PC-3 (cell line): ENCODE results near the gene DCLK1. TPM values are rescaled to one million over a fixed set of nuclear protein-coding genes. Genes with fewer than 3 reads are reported as not detected.

Experiments used
- ATAC-seq: fragments of 200-7000 bp; cut with Tn5 transposase; 2 replicates; pipeline ENCODE4 v1.9.1; 2020; ENCODE audit warnings: mild to moderate bottlenecking, moderate library complexity
- BruUV-seq: library from RNA; stranded (reverse); fragments of 400-500 nt; replicated peaks from 2 replicates; lab custom pipeline; 2021; lab: Mats Ljungman, UMichigan
- CTCF ChIA-PET: fragments of 300-600 bp; sonication (Branson Sonifier 250); formaldehyde crosslinking; loops from one replicate; lab custom pipeline; 2022; ENCODE audit warnings: antibody characterized with exemption; lab: Charles Lee
- POLR2A ChIA-PET: fragments of 300-600 bp; sonication (Branson Sonifier 250); formaldehyde crosslinking; loops from one replicate; lab custom pipeline; 2022; ENCODE audit warnings: antibody characterized with exemption; ENCODE audit not compliant: unreplicated experiment; lab: Charles Lee
- DNase-seq: peaks from one replicate; pipeline ENCODE4 v3.0.0-alpha.2; 2015
- H2AFZ ChIP-seq: fragments of 300-600 bp; sonication (generic); 2 replicates; pipeline ENCODE4 v1.6.0; 2016; ENCODE audit warnings: antibody characterized with exemption, low read length
- H3F3A ChIP-seq: fragments of 300-600 bp; sonication (generic); one replicate; pipeline ENCODE4 v1.6.0; 2017; ENCODE audit warnings: antibody characterized with exemption, low read length, control low read depth, mild to moderate bottlenecking; ENCODE audit not compliant: unreplicated experiment
- H3K27ac ChIP-seq: fragments of 300-600 bp; sonication (generic); 2 replicates; pipeline ENCODE4 v1.5.1; 2016; ENCODE audit warnings: mild to moderate bottlenecking, low read length
- H3K27me3 ChIP-seq: fragments of 300-600 bp; sonication (generic); 2 replicates; pipeline ENCODE4 v1.6.1; 2016; ENCODE audit warnings: low read length, mixed read lengths
- H3K36me3 ChIP-seq: fragments of 300-600 bp; sonication (generic); 2 replicates; pipeline ENCODE4 v1.6.1; 2016; ENCODE audit warnings: low read depth, mixed run types, low read length, mixed read lengths
- H3K4me1 ChIP-seq: fragments of 300-600 bp; sonication (generic); 2 replicates; pipeline ENCODE4 v1.5.1; 2016; ENCODE audit warnings: low read length; ENCODE audit not compliant: insufficient read depth
- H3K4me2 ChIP-seq: fragments of 300-600 bp; sonication (generic); 2 replicates; pipeline ENCODE4 v1.6.0; 2016; ENCODE audit warnings: low read length
- H3K4me3 ChIP-seq: fragments of 300-600 bp; sonication (generic); 2 replicates; pipeline ENCODE4 v1.5.1; 2016; ENCODE audit warnings: mild to moderate bottlenecking, low read length, mixed read lengths
- H3K79me2 ChIP-seq: fragments of 300-600 bp; sonication (generic); 2 replicates; pipeline ENCODE4 v1.6.1; 2017; ENCODE audit warnings: low read length, mixed read lengths
- H3K9ac ChIP-seq: fragments of 300-600 bp; sonication (generic); 2 replicates; pipeline ENCODE4 v1.6.0; 2016; ENCODE audit warnings: mild to moderate bottlenecking, low read length
- H3K9me2 ChIP-seq: fragments of 300-600 bp; sonication (generic); replicated peaks from 2 replicates; pipeline ENCODE4 v1.6.1; 2016; ENCODE audit warnings: mixed run types, low read length, mixed read lengths
- H3K9me3 ChIP-seq: fragments of 300-600 bp; sonication (generic); 2 replicates; pipeline ENCODE4 v1.6.1; 2016; ENCODE audit warnings: low read length, mixed read lengths
- H4K20me1 ChIP-seq: fragments of 300-600 bp; sonication (generic); 2 replicates; pipeline ENCODE4 v1.6.1; 2016; ENCODE audit warnings: low read length, mixed read lengths
- EZH2 ChIP-seq: fragments of 300-600 bp; sonication (generic); IDR thresholded peaks from one replicate; pipeline ENCODE4 v1.6.1; 2017; ENCODE audit warnings: antibody characterized with exemption, mild to moderate bottlenecking, low read length; ENCODE audit not compliant: unreplicated experiment
- EZH2phosphoT487 ChIP-seq: fragments of 300-600 bp; sonication (generic); IDR thresholded peaks from 2 replicates; pipeline ENCODE4 v1.6.1; 2018; ENCODE audit warnings: mild to moderate bottlenecking, antibody characterized with exemption, low read length, borderline replicate concordance
- intact Hi-C: fragments of 100-400 bp; cut with micrococcal nuclease; formaldehyde crosslinking; loops from 2 replicates; pipeline ENCODE4 v1.9.0; 2023
- total RNA-seq: library from RNA; depleted of rRNA; stranded (reverse); fragments of >200 nt; gene quantifications from 2 replicates; pipeline ENCODE4 v1.2.3, GENCODE V29; 2014
- TF ChIP-seq, protein P1 (sequence below): fragments of 300-600 bp; sonication (generic); conservative IDR thresholded peaks from 2 replicates; pipeline ENCODE4 v1.5.1; 2017; ENCODE audit warnings: antibody characterized with exemption, low read depth, mild to moderate bottlenecking, low read length

Gene DCLK1
- total RNA-seq, 1 experiment from 2014 or later = not detected

GRCh38 chr13:36108954-36109353 lies 22.2 kb downstream of the DCLK1 start:
- no peaks in the 10 kb centered on the region for H4K20me1 ChIP-seq
- no peak overlapping the region for H3K9ac ChIP-seq
- TF ChIP-seq EZH2 = no peak
- no peak for TF ChIP-seq EZH2phosphoT487
- TF ChIP-seq, protein P1, sequence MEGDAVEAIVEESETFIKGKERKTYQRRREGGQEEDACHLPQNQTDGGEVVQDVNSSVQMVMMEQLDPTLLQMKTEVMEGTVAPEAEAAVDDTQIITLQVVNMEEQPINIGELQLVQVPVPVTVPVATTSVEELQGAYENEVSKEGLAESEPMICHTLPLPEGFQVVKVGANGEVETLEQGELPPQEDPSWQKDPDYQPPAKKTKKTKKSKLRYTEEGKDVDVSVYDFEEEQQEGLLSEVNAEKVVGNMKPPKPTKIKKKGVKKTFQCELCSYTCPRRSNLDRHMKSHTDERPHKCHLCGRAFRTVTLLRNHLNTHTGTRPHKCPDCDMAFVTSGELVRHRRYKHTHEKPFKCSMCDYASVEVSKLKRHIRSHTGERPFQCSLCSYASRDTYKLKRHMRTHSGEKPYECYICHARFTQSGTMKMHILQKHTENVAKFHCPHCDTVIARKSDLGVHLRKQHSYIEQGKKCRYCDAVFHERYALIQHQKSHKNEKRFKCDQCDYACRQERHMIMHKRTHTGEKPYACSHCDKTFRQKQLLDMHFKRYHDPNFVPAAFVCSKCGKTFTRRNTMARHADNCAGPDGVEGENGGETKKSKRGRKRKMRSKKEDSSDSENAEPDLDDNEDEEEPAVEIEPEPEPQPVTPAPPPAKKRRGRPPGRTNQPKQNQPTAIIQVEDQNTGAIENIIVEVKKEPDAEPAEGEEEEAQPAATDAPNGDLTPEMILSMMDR = no peak
- H3K4me2 ChIP-seq = no peak overlapping the region
- intact Hi-C loops = no loop called here
- DNase-seq = no peak
- no peak overlapping the region for H2AFZ ChIP-seq
- no peaks in the 10 kb centered on the region for H3F3A ChIP-seq
- CTCF ChIA-PET = no interaction called here
- no peaks in the 10 kb centered on the region for H3K9me2 ChIP-seq
- H3K27ac ChIP-seq = no peak overlapping the region
- POLR2A ChIA-PET = no interaction called here
- peaks cover 32% of the 10 kb centered on the region for H3K27me3 ChIP-seq
- no peaks in the 10 kb centered on the region for H3K4me1 ChIP-seq
- H3K4me3 ChIP-seq = no peak overlapping the region
- H3K79me2 ChIP-seq = no peaks in the 10 kb centered on the region
- no TSS peak for BruUV-seq
- no peaks in the 10 kb centered on the region for H3K36me3 ChIP-seq
- H3K9me3 ChIP-seq = no peaks in the 10 kb centered on the region
- no peak for ATAC-seq

DNA sequence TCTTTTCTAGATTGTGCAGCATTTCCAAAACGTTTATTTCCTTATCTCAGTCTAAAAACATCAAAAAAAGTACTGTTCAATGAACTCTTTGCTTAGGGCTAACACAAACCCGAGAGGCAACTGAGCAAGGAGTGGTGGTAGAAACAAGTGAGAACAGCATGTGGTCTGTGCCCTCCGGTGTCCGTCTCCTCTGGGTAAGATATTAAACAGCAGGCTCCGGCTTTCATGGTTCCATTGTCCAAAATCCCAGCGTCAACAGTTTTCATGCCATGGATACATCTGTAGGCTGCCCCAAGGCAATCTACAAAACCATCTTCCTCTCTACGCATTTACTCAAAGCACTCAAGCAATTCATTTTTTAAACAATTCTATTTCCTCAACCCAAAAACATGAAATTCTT lies 22.8 kb downstream of the DCLK1 start:
- no peak overlapping the region for H2AFZ ChIP-seq
- ChIA-PET POLR2A (no interaction called here), CTCF (no interaction called here)
- H3K9me2 ChIP-seq = no peaks in the 10 kb centered on the region
- H3K9me3 ChIP-seq = no peaks in the 10 kb centered on the region
- H3K4me1 ChIP-seq = no peaks in the 10 kb centered on the region
- H3K27me3 ChIP-seq = peaks cover 32% of the 10 kb centered on the region
- H4K20me1 ChIP-seq = no peaks in the 10 kb centered on the region
- no peak overlapping the region for H3K9ac ChIP-seq
- TF ChIP-seq EZH2phosphoT487 (no peak), EZH2 (no peak)
- TF ChIP-seq, protein P1 = no peak
- no peaks in the 10 kb centered on the region for H3K79me2 ChIP-seq
- no peak overlapping the region for H3K4me2 ChIP-seq
- no peaks in the 10 kb centered on the region for H3F3A ChIP-seq
- intact Hi-C loops = no loop called here
- no peaks in the 10 kb centered on the region for H3K36me3 ChIP-seq
- no TSS peak for BruUV-seq
- DNase-seq (no peak), ATAC-seq (no peak)
- H3K27ac ChIP-seq = no peak overlapping the region
- H3K4me3 ChIP-seq = no peak overlapping the region

DNA sequence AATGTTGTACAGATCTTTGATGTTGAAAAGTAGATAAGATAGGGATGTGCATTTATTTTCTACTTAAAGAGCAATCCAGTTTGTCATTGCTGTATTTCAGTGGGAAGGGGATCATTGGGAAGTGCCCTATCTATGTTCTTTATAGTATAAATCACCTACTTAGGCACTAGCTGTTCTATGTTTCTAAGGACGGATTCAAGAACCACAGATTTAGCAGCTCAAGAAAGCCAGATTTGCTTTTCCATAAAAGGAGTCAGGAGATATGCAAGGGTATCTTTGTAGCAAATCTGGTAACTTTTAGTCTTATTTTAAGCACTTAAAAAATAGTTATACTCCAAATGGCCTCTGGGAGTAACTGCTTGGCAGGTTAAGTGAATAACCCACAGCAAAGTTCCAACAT lies 23.7 kb downstream of the DCLK1 start:
- Histone ChIP-seq H3K4me3 (no peak overlapping the region), H3K36me3 (no peaks in the 10 kb centered on the region), H3K9me2 (no peaks in the 10 kb centered on the region), H2AFZ (no peak overlapping the region), H3K9me3 (no peaks in the 10 kb centered on the region), H3K27ac (no peak overlapping the region), H3K27me3 (peaks cover 25% of the 10 kb centered on the region), H4K20me1 (no peaks in the 10 kb centered on the region), H3K4me2 (no peak overlapping the region), H3K4me1 (no peaks in the 10 kb centered on the region), H3K9ac (no peak overlapping the region), H3F3A (no peaks in the 10 kb centered on the region), H3K79me2 (no peaks in the 10 kb centered on the region)
- intact Hi-C loops = no loop called here
- ChIA-PET CTCF (no interaction called here), POLR2A (no interaction called here)
- no TSS peak for BruUV-seq
- TF ChIP-seq EZH2 (no peak), EZH2phosphoT487 (no peak)
- TF ChIP-seq, protein P1 = no peak
- ATAC-seq = no peak
- no peak for DNase-seq
